HEK293T (cell line): Measurements from ENCODE around the gene TTC7B.

Source experiments
- BHLHE40 ChIP-seq: fragments of 450-650 bp; IDR thresholded peaks from 2 replicates; pipeline ENCODE4 v1.6.1; 2016; ENCODE audit warnings: mild to moderate bottlenecking, moderate library complexity, borderline replicate concordance
- ELF4 ChIP-seq: fragments of 450-650 bp; IDR thresholded peaks from 2 replicates; pipeline ENCODE4 v1.6.1; 2017; ENCODE audit warnings: antibody characterized with exemption
- FOXA1 ChIP-seq: fragments of 450-650 bp; IDR thresholded peaks from 2 replicates; pipeline ENCODE4 v1.6.1; 2016; ENCODE audit warnings: mild to moderate bottlenecking
- FOXK2 ChIP-seq: fragments of 450-650 bp; IDR thresholded peaks from 2 replicates; pipeline ENCODE4 v1.6.1; 2016; ENCODE audit warnings: mild to moderate bottlenecking
- FOXM1 ChIP-seq: fragments of 450-650 bp; IDR thresholded peaks from 2 replicates; pipeline ENCODE4 v1.6.1; 2017; ENCODE audit warnings: mild to moderate bottlenecking, borderline replicate concordance
- HDGF ChIP-seq: fragments of 450-650 bp; IDR thresholded peaks from 2 replicates; pipeline ENCODE4 v1.6.1; 2017; ENCODE audit warnings: antibody characterized with exemption, borderline replicate concordance
- L3MBTL2 ChIP-seq: fragments of 450-650 bp; conservative IDR thresholded peaks from 2 replicates; pipeline ENCODE4 v1.6.1; 2016; ENCODE audit warnings: mild to moderate bottlenecking
- LEF1 ChIP-seq: fragments of 450-650 bp; IDR thresholded peaks from 2 replicates; pipeline ENCODE4 v1.6.1; 2017; ENCODE audit warnings: mild to moderate bottlenecking, borderline replicate concordance
- NFRKB ChIP-seq: fragments of 450-650 bp; IDR thresholded peaks from 2 replicates; pipeline ENCODE4 v1.6.1; 2016; ENCODE audit warnings: mild to moderate bottlenecking, moderate library complexity
- PKNOX1 ChIP-seq: fragments of 450-650 bp; IDR thresholded peaks from 2 replicates; pipeline ENCODE4 v1.6.1; 2016
- SP1 ChIP-seq: fragments of 450-650 bp; IDR thresholded peaks from 2 replicates; pipeline ENCODE4 v1.6.1; 2017
- SUZ12 ChIP-seq: fragments of 450-650 bp; IDR thresholded peaks from 2 replicates; pipeline ENCODE4 v1.6.1; 2016; ENCODE audit warnings: mild to moderate bottlenecking
- TARDBP ChIP-seq: fragments of 450-650 bp; IDR thresholded peaks from 2 replicates; pipeline ENCODE4 v1.6.1; 2016
- ZNF384 ChIP-seq: fragments of 450-650 bp; IDR thresholded peaks from 2 replicates; pipeline ENCODE4 v1.6.1; 2016

DNA sequence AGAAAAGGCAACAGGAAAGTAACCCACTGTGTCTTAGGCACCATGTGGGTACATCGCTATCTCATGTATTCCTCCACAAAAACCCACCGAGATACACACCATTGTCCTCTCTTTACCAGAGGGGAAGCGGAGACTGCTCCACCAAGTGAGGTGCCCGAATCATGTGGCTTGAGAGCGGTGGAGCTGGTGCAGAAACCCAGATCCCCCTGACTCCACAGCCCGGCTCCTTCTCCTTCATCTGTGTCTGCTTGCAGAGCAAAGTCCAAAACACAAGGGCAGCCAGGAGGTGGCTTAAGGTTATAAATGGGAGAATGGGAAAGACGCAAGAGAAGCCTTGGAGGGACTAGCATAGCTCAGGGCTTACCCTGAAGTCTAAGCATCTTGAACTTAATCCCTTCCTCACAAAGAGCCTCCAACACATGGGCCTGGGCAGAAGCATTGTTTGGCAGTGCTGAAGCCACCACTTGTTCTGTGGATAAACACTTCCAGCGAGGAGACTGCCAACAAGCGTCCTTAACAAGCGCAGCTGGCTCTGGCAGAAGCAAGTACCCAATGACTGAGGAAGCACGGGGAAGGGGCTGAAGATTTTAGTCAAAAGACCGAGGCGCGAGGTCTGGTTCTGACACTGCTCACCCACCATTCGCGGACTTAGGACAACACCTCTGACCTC is 83.0 kb downstream of the TTC7B start:
- TF ChIP-seq FOXM1 = no peak
- TF ChIP-seq SUZ12 = no peak
- no peak for TF ChIP-seq SP1
- TF ChIP-seq FOXA1 = no peak
- no peak for TF ChIP-seq HDGF
- TF ChIP-seq FOXK2 = no peak
- no peak for TF ChIP-seq ELF4
- no peak for TF ChIP-seq LEF1
- no peak for TF ChIP-seq ZNF384
- no peak for TF ChIP-seq L3MBTL2
- no peak for TF ChIP-seq TARDBP
- TF ChIP-seq PKNOX1 = no peak
- TF ChIP-seq BHLHE40 = no peak
- TF ChIP-seq NFRKB = no peak
